HG02970 (cell line): Measurements from ENCODE around the gene MLLT6.
A peak's percentile ranks its signal among the peaks of the same experiment; 100 is the strongest.
"Not testable (repeated sequence)": the region's sequence is repeated elsewhere in the genome, so short reads cannot be mapped to it uniquely, and the experiment has no call there.

ENCODE experiments used
- ATAC-seq: cut with Tn5 transposase; IDR thresholded peaks from one replicate; pipeline ENCODE4 v1.9.1; 2021; ENCODE audit warnings: mild to moderate bottlenecking, moderate library complexity, moderate number of reproducible peaks; ENCODE audit not compliant: unreplicated experiment, low FRiP score

MLLT6 gene

GRCh38 chr17:38725066-38725465 lies 20.0 kb downstream of the MLLT6 start:
- ATAC-seq: no peak

GRCh38 chr17:38726145-38726544 lies 21.1 kb downstream of the MLLT6 start:
- not testable (repeated sequence) for ATAC-seq

- no peak for ATAC-seq
These were observed 22.7 kb downstream of the MLLT6 start for GRCh38 chr17:38727736-38728135.

GRCh38 chr17:38728290-38728831 lies 23.3 kb downstream of the MLLT6 start:
- no peak for ATAC-seq

GRCh38 chr17:38729368-38729885 lies 24.4 kb downstream of the MLLT6 start:
- no peak for ATAC-seq

- ATAC-seq: peak; percentile 79
These were observed 24.9 kb downstream of the MLLT6 start, which contains the start of gene CISD3 for GRCh38 chr17:38729886-38730525. Gene CISD3 (plus strand): TSS chr17:38730341. CDS start chr17:38730359, 18 bp downstream.

GRCh38 chr17:38730526-38731379 lies 25.7 kb downstream of the MLLT6 start:
- no peak for ATAC-seq

GRCh38 chr17:38731526-38732294 lies 26.6 kb downstream of the MLLT6 start:
- no peak for ATAC-seq

- ATAC-seq: no peak
These were observed 27.6 kb downstream of the MLLT6 start for GRCh38 chr17:38732376-38733281.

GRCh38 chr17:38733282-38733981 lies 28.4 kb downstream of the MLLT6 start:
- no peak for ATAC-seq

GRCh38 chr17:38733982-38734973 lies 29.2 kb downstream of the MLLT6 start:
- no peak for ATAC-seq

GRCh38 chr17:38735161-38735997 lies 30.3 kb downstream of the MLLT6 start:
- ATAC-seq: no peak

GRCh38 chr17:38738007-38738662 lies 33.1 kb downstream of the MLLT6 start:
- ATAC-seq: no peak

- ATAC-seq: no peak
These were observed 33.6 kb downstream of the MLLT6 start for GRCh38 chr17:38738686-38739085.

- no peak for ATAC-seq
These were observed 34.2 kb downstream of the MLLT6 start for GRCh38 chr17:38739305-38739704.

- ATAC-seq: no peak
These were observed 35.0 kb downstream of the MLLT6 start for GRCh38 chr17:38740044-38740443.
